Keratinocyte (primary cell): Measurements from ENCODE around the gene DNAJC2. TPM values are rescaled to one million over a fixed set of nuclear protein-coding genes. Genes with fewer than 3 reads are reported as not detected.

Source experiments
- DNase-seq: peaks from one replicate; pipeline ENCODE4 v3.0.0-alpha.2; 2011; ENCODE audit warnings: low read depth, missing footprints, low spot score
- FAIRE-seq: peaks from 2 replicates; lab custom pipeline; 2011; peaks lifted over from hg19 to GRCh38; lab: Jason Lieb, UNC
- H2AFZ ChIP-seq: 2 replicates; pipeline ENCODE4 v1.6.0; 2012; ENCODE audit warnings: low read length, control low read depth, inconsistent platforms; ENCODE audit not compliant: control insufficient read depth
- H3K27ac ChIP-seq: 2 replicates; pipeline ENCODE4 v1.5.1; 2011; ENCODE audit warnings: low read length; ENCODE audit not compliant: control insufficient read depth, insufficient read depth
- H3K27me3 ChIP-seq: 3 replicates; pipeline ENCODE4 v1.6.0; 2011; ENCODE audit warnings: low read length; ENCODE audit not compliant: control insufficient read depth, insufficient read depth; ENCODE audit errors: extremely low read depth
- H3K36me3 ChIP-seq, 2 experiments: 2 replicates in 1 of 2; 3 replicates in 1 of 2; pipeline ENCODE4 v1.5.1; 2011; ENCODE audit warnings: low read length in 2 of 2, mild to moderate bottlenecking in 1 of 2; ENCODE audit not compliant: control insufficient read depth in 2 of 2, insufficient read depth in 2 of 2; ENCODE audit errors: extremely low read depth in 1 of 2
- H3K4me1 ChIP-seq: 3 replicates; pipeline ENCODE4 v1.5.1; 2011; ENCODE audit warnings: low read length; ENCODE audit not compliant: control insufficient read depth, insufficient read depth; ENCODE audit errors: extremely low read depth
- H3K4me2 ChIP-seq: 3 replicates; pipeline ENCODE4 v1.6.0; 2011; ENCODE audit warnings: low read depth, low read length; ENCODE audit not compliant: control insufficient read depth, insufficient read depth; ENCODE audit errors: extremely low read depth
- H3K4me3 ChIP-seq, 3 experiments: fragments of 200-600 bp in 1 of 3; sonication (generic) in 1 of 3; 2 replicates in 2 of 3; 3 replicates in 1 of 3; pipeline ENCODE4 v1.5.1; 2011 to 2016; ENCODE audit warnings: low read length in 3 of 3, mild to moderate bottlenecking in 3 of 3, control low read depth in 2 of 3, inconsistent platforms in 1 of 3, low read depth in 1 of 3, mixed read lengths in 1 of 3, mixed run types in 1 of 3, moderate library complexity in 1 of 3; ENCODE audit not compliant: control insufficient read depth in 2 of 3, insufficient read depth in 2 of 3; ENCODE audit errors: extremely low read depth in 1 of 3
- H3K79me2 ChIP-seq: 2 replicates; pipeline ENCODE4 v1.6.0; 2012; ENCODE audit warnings: low read length; ENCODE audit not compliant: control insufficient read depth, insufficient read depth
- H3K9ac ChIP-seq: 3 replicates; pipeline ENCODE4 v1.6.0; 2011; ENCODE audit warnings: low read length; ENCODE audit not compliant: control insufficient read depth, insufficient read depth; ENCODE audit errors: extremely low read depth
- H3K9me1 ChIP-seq: 3 replicates; pipeline ENCODE4 v1.6.0; 2011; ENCODE audit warnings: low read length; ENCODE audit not compliant: control insufficient read depth, insufficient read depth; ENCODE audit errors: extremely low read depth
- H3K9me3 ChIP-seq: 2 replicates; pipeline ENCODE4 v1.5.1; 2012; ENCODE audit warnings: low read depth, low read length; ENCODE audit not compliant: control insufficient read depth
- H4K20me1 ChIP-seq: 3 replicates; pipeline ENCODE4 v1.6.0; 2011; ENCODE audit warnings: low read length; ENCODE audit not compliant: control insufficient read depth, insufficient read depth; ENCODE audit errors: extremely low read depth
- CTCF ChIP-seq, 3 experiments: IDR thresholded peaks in 1 of 3; conservative IDR thresholded peaks in 1 of 3; optimal IDR thresholded peaks in 1 of 3; 2 replicates in 2 of 3; 3 replicates in 1 of 3; pipeline versions ENCODE3 to v1.5.1; 2011; ENCODE audit warnings: low read length in 3 of 3, mild to moderate bottlenecking in 3 of 3, moderate library complexity in 2 of 3, control low read depth in 1 of 3, inconsistent platforms in 1 of 3; ENCODE audit not compliant: insufficient read depth in 2 of 3; ENCODE audit errors: extremely low read depth in 1 of 3
- EZH2 ChIP-seq: IDR thresholded peaks from one replicate; pipeline ENCODE4 v1.6.1; 2012; ENCODE audit warnings: inconsistent platforms, mild to moderate bottlenecking, low read length, moderate library complexity
- dilution Hi-C: fragments of 300-500 bp; cut with MboI; formaldehyde crosslinking; loops from one replicate; pipeline ENCODE4 v1.7.0; 2020; ENCODE audit warnings: low sequenced_read_pairs; ENCODE audit not compliant: extremely low pct_ligation_motif_present
- polyA plus RNA-seq, 5 experiments: library from polyadenylated mRNA; depleted of rRNA in 3 of 5; stranded (reverse) in 3 of 5; stranded (forward) in 1 of 5; unstranded in 1 of 5; fragments of >200 nt; gene quantifications; 1 replicate in 1 of 5; 2 replicates in 3 of 5; 3 replicates in 1 of 5; pipeline versions ENCODE4 v1.2.1 to v1.2.3, GENCODE V29; 2011 to 2012; ENCODE audit warnings: missing spikeins in 2 of 5, low read depth in 1 of 5, low replicate concordance in 1 of 5

DNAJC2 gene
- polyA plus RNA-seq, 1 donor (not counting 4 experiments of a cell fraction or from before 2014, with no cell fraction given), result 25.8 TPM

- Histone ChIP-seq H3K4me2 (peak overlapping the region; percentile 88), H3K9ac (no peak overlapping the region), H2AFZ (peak overlapping the region; percentile 98), H3K9me3 (no peaks in the 10 kb centered on the region), H3K27ac (no peak overlapping the region), H3K4me3 (no peak overlapping the region), H3K79me2 (peaks cover 71% of the 10 kb centered on the region), H3K36me3 (peaks cover 2 to 3% of the 10 kb centered on the region in 2 experiments), H3K27me3 (no peaks in the 10 kb centered on the region), H3K9me1 (no peaks in the 10 kb centered on the region), H3K4me1 (peaks cover 18% of the 10 kb centered on the region), H4K20me1 (peaks cover 2% of the 10 kb centered on the region)
- dilution Hi-C loops, result no loop called here
- TF ChIP-seq CTCF (optimal IDR thresholded peaks at IDR 0.05 in 1 of 3, IDR thresholded peaks at IDR 0.05 in 1 of 3, conservative IDR thresholded peaks at IDR 0.05 in 1 of 3; ENCODE audit: extremely low read depth in 1 of 3, insufficient read depth in 2 of 3, low read length in 3 of 3) (no peak), EZH2 (no peak)
- DNase-seq (no peak), FAIRE-seq (no peak)
These were observed 1.8 kb upstream of the DNAJC2 start for GRCh38 chr7:103346396-103346795.

GRCh38 chr7:103343758-103344452, 662 bp downstream of the DNAJC2 start:
- peak overlapping the region; percentile 93 for H3K4me2 ChIP-seq
- no peaks in the 10 kb centered on the region for H3K27me3 ChIP-seq
- peaks cover 66% of the 10 kb centered on the region for H3K79me2 ChIP-seq
- peak overlapping the region; percentile 94 for H2AFZ ChIP-seq
- H3K4me1 ChIP-seq, result peaks cover 8% of the 10 kb centered on the region
- H3K27ac ChIP-seq, result peak overlapping the region; percentile 94
- no peaks in the 10 kb centered on the region for H3K9me1 ChIP-seq
- peak overlapping the region; percentile 97 for H3K9ac ChIP-seq
- peaks cover 10 to 15% of the 10 kb centered on the region in 2 experiments for H3K36me3 ChIP-seq
- dilution Hi-C loops, result no loop called here
- DNase-seq, result no peak
- no peaks in the 10 kb centered on the region for H3K9me3 ChIP-seq
- H4K20me1 ChIP-seq, result peaks cover 2% of the 10 kb centered on the region
- H3K4me3 ChIP-seq, result peak overlapping the region; percentile 75 to 92 (median 81)
- no peak for FAIRE-seq
- no peak for TF ChIP-seq CTCF (optimal IDR thresholded peaks at IDR 0.05 in 1 of 3, IDR thresholded peaks at IDR 0.05 in 1 of 3, conservative IDR thresholded peaks at IDR 0.05 in 1 of 3; ENCODE audit: extremely low read depth in 1 of 3, insufficient read depth in 2 of 3, low read length in 3 of 3)
- no peak for TF ChIP-seq EZH2
